Thyroid gland (tissue), 4 donors: ENCODE data around the gene CBFA2T2.

ENCODE experiments used
- POLR2A ChIP-seq, 2 donors: fragments of 450-650 bp; IDR thresholded peaks; one replicate each; pipeline ENCODE4 v1.6.1; 2017; ENCODE audit warnings: antibody characterized with exemption in 2 of 2, mild to moderate bottlenecking in 2 of 2, moderate library complexity in 1 of 2
- TF ChIP-seq, protein P1 (sequence below), 6 experiments: fragments of 200-600 bp in 3 of 6; fragments of 450-650 bp in 3 of 6; sonication (generic) in 3 of 6; IDR thresholded peaks; one replicate each; pipeline ENCODE4 v1.5.1; 2016 to 2019; ENCODE audit warnings: antibody characterized with exemption in 6 of 6, mild to moderate bottlenecking in 2 of 6, inconsistent platforms in 1 of 6, moderate library complexity in 1 of 6

DNA sequence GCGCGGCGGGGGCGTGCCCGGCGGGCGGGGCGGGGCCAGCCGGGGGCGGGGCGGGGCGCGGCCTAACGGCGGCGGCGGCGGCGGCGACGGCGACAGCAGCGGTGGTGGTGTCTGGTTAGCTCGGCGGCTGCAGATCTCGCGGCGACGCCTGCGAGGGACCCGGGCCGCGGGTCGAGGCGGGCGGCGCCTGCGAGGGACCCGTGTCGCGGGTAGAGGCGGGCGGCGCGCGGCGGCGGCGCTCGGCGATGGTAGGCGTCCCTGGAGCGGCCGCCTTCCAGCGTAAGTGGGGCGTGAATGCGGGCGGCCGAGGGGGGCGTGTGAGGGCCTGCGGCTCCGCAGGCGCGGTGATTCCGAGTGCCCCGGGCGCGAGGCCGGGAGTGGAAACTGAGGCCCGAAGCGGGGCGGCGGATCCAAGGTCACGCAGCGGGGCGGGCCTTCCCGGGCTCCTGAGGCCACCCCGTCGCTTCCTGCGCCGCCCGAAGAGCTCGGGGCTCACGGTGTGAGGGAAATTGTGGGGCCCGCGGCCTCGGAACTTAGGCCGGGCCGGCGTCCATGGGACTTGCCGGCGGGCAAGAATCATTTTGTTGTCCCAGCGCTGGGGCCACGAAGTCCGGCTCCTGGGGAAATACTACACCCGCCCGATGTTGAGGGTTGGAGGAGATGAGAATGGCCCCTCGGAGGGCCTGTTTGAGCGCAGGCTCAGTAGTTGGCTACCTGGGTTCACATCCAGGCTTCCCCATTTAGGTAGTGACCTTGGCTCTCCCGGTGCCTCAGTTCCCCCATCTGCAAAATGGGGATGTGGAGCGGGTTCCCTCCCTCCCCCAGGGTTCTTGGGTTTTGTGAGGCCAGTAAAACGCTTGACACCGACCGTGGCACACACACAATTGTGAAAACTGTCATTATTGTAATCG, at the start of gene CBFA2T2:
- TF ChIP-seq, protein P1, sequence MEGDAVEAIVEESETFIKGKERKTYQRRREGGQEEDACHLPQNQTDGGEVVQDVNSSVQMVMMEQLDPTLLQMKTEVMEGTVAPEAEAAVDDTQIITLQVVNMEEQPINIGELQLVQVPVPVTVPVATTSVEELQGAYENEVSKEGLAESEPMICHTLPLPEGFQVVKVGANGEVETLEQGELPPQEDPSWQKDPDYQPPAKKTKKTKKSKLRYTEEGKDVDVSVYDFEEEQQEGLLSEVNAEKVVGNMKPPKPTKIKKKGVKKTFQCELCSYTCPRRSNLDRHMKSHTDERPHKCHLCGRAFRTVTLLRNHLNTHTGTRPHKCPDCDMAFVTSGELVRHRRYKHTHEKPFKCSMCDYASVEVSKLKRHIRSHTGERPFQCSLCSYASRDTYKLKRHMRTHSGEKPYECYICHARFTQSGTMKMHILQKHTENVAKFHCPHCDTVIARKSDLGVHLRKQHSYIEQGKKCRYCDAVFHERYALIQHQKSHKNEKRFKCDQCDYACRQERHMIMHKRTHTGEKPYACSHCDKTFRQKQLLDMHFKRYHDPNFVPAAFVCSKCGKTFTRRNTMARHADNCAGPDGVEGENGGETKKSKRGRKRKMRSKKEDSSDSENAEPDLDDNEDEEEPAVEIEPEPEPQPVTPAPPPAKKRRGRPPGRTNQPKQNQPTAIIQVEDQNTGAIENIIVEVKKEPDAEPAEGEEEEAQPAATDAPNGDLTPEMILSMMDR (IDR thresholded peaks at IDR 0.05) = peak in 1 of 6 experiments; percentile 2
- peak; percentile 37 to 79 for TF ChIP-seq POLR2A (IDR thresholded peaks at IDR 0.05)
